SKM-1 treated with dmso at 0.1 percent for 144 hours (cell line): Measurements from ENCODE around the gene CSF2RB.

Experiments used
- DNase-seq: peaks from one replicate; lab custom pipeline; 2025; ENCODE audit not compliant: unreplicated experiment; lab: John Stamatoyannopoulos, UW

CSF2RB gene

GRCh38 chr22:36913427-36914389 lies at the start of gene CSF2RB:
Gene CSF2RB, plus strand, starts transcription at chr22:36913628. Its CDS starts 8,580 bp downstream, at chr22:36922208.
- DNase-seq: peak; percentile 97

GRCh38 chr22:36863979-36864378 lies 49.4 kb upstream of the CSF2RB start:
- no peak for DNase-seq

GRCh38 chr22:36864454-36865215 lies 48.8 kb upstream of the CSF2RB start:
- no peak for DNase-seq

- DNase-seq: no peak
Measured at GRCh38 chr22:36865346-36865745, 48.1 kb upstream of the CSF2RB start.

GRCh38 chr22:36867695-36868094 lies 45.7 kb upstream of the CSF2RB start:
- DNase-seq: no peak

GRCh38 chr22:36868546-36869181 lies 44.8 kb upstream of the CSF2RB start:
- no peak for DNase-seq

GRCh38 chr22:36870250-36870649 lies 43.2 kb upstream of the CSF2RB start:
- no peak for DNase-seq

GRCh38 chr22:36871669-36872081 lies 41.8 kb upstream of the CSF2RB start:
- no peak for DNase-seq

- no peak for DNase-seq
Measured at GRCh38 chr22:36872084-36872483, 41.3 kb upstream of the CSF2RB start.

- DNase-seq: no peak
Measured at GRCh38 chr22:36872866-36873498, 40.4 kb upstream of the CSF2RB start.

GRCh38 chr22:36873614-36874308 lies 39.7 kb upstream of the CSF2RB start:
- DNase-seq: peak; percentile 99

GRCh38 chr22:36874309-36874696 lies 39.1 kb upstream of the CSF2RB start:
- no peak for DNase-seq

GRCh38 chr22:36874736-36875135 lies 38.7 kb upstream of the CSF2RB start:
- DNase-seq: no peak

- DNase-seq: no peak
Measured at GRCh38 chr22:36875741-36876140, 37.7 kb upstream of the CSF2RB start.

- no peak for DNase-seq
Measured at GRCh38 chr22:36879775-36880174, 33.7 kb upstream of the CSF2RB start.

- peak; percentile 42 for DNase-seq
Measured at GRCh38 chr22:36881504-36882245, 31.8 kb upstream of the CSF2RB start.

- DNase-seq: no peak
Measured at GRCh38 chr22:36884349-36885158, 28.9 kb upstream of the CSF2RB start.

GRCh38 chr22:36885474-36885873 lies 28.0 kb upstream of the CSF2RB start:
- DNase-seq: no peak

- no peak for DNase-seq
Measured at GRCh38 chr22:36886016-36886415, 27.4 kb upstream of the CSF2RB start.
